Panc1 (cell line): Measurements from ENCODE around the gene ZNF362. TPM values are rescaled to one million over a fixed set of nuclear protein-coding genes. Genes with fewer than 3 reads are reported as not detected.

ENCODE experiments used
- ATAC-seq: fragments of 200-7000 bp; cut with Tn5 transposase; 2 replicates; pipeline ENCODE4 v1.9.1; 2020; ENCODE audit warnings: mild to moderate bottlenecking, moderate library complexity
- BruUV-seq: library from RNA; stranded (reverse); fragments of 400-500 nt; replicated peaks from 2 replicates; lab custom pipeline; 2021; lab: Mats Ljungman, UMichigan
- CTCF ChIA-PET: fragments of 300-600 bp; sonication (Branson Sonifier 250); formaldehyde crosslinking; loops from one replicate; lab custom pipeline; 2022; ENCODE audit warnings: antibody characterized with exemption; lab: Charles Lee
- POLR2A ChIA-PET: fragments of 300-600 bp; sonication (Branson Sonifier 250); formaldehyde crosslinking; loops from one replicate; lab custom pipeline; 2022; ENCODE audit warnings: antibody characterized with exemption; lab: Charles Lee
- DNase-seq: peaks from one replicate; pipeline ENCODE4 v3.0.0-alpha.2; 2010; ENCODE audit warnings: low read depth, low spot score
- H3K27ac ChIP-seq: 2 replicates; pipeline ENCODE4 v1.5.1; 2011; ENCODE audit warnings: mild to moderate bottlenecking, low read length, inconsistent platforms
- H3K27me3 ChIP-seq: fragments of 200-500 bp; sonication (Bioruptor generic); 2 replicates; pipeline ENCODE4 v1.6.0; 2014; ENCODE audit warnings: low read length, inconsistent platforms; ENCODE audit not compliant: control insufficient read depth, insufficient read depth
- H3K36me3 ChIP-seq: fragments of 200-500 bp; sonication (Bioruptor generic); 2 replicates; pipeline ENCODE4 v1.5.1; 2014; ENCODE audit warnings: inconsistent platforms, mild to moderate bottlenecking, low read length, moderate library complexity; ENCODE audit not compliant: control insufficient read depth, insufficient read depth
- H3K4me1 ChIP-seq: 2 replicates; pipeline ENCODE4 v1.5.1; 2011; ENCODE audit warnings: inconsistent platforms, mild to moderate bottlenecking, low read length, moderate library complexity; ENCODE audit not compliant: control insufficient read depth, insufficient read depth
- H3K4me3 ChIP-seq, 2 experiments: 2 replicates each; pipeline ENCODE4 v1.5.1; 2011 to 2012; ENCODE audit warnings: low read depth in 2 of 2, low read length in 2 of 2, mild to moderate bottlenecking in 2 of 2, inconsistent platforms in 1 of 2, moderate library complexity in 1 of 2
- H3K9me3 ChIP-seq: fragments of 200-500 bp; sonication (Bioruptor generic); 2 replicates; pipeline ENCODE4 v1.5.1; 2014; ENCODE audit warnings: low read depth, mild to moderate bottlenecking, inconsistent platforms, low read length, moderate library complexity; ENCODE audit not compliant: control insufficient read depth, insufficient read depth
- CTCF ChIP-seq: fragments of 450-650 bp; IDR thresholded peaks from 2 replicates; pipeline ENCODE4 v1.5.1; 2017; ENCODE audit warnings: mild to moderate bottlenecking
- POLR2AphosphoS5 ChIP-seq: IDR thresholded peaks from 2 replicates; pipeline ENCODE4 v1.6.1; 2012; ENCODE audit warnings: mild to moderate bottlenecking, low read depth, low read length, moderate library complexity
- REST ChIP-seq, 2 experiments: IDR thresholded peaks; 2 replicates each; pipeline ENCODE4 v1.6.1; 2011 to 2012; ENCODE audit warnings: low read depth in 2 of 2, control low read depth in 1 of 2, low read length in 1 of 2, mild to moderate bottlenecking in 1 of 2, moderate library complexity in 1 of 2; ENCODE audit not compliant: insufficient read depth in 1 of 2
- SIN3A ChIP-seq: IDR thresholded peaks from 2 replicates; pipeline ENCODE4 v1.6.1; 2012; ENCODE audit warnings: low read depth, mild to moderate bottlenecking, low read length, moderate library complexity, borderline replicate concordance; ENCODE audit not compliant: insufficient read depth
- TCF7L2 ChIP-seq: IDR thresholded peaks from 2 replicates; pipeline ENCODE4 v1.6.1; 2011; ENCODE audit warnings: mild to moderate bottlenecking, low read depth, low read length, inconsistent platforms
- in situ Hi-C: cut with HindIII; loops from 2 replicates; pipeline ENCODE4 v1.10.0; 2016; ENCODE audit warnings: low sequenced_read_pairs, low pct_unique_long_range_greater_than_20kb
- intact Hi-C: fragments of 100-400 bp; cut with micrococcal nuclease; formaldehyde crosslinking; loops from one replicate; pipeline ENCODE4 v1.10.0; 2022; ENCODE audit not compliant: unreplicated experiment
- total RNA-seq: library from RNA; stranded (reverse); gene quantifications from one replicate; pipeline ENCODE4 v1.2.1, GENCODE V29; 2021; ENCODE audit not compliant: unreplicated experiment

The ZNF362 gene
- total RNA-seq, 1 experiment from 2014 or later, result 17.5 TPM

GRCh38 chr1:33326785-33327184, 70.5 kb downstream of the ZNF362 start:
- POLR2A ChIA-PET, result no interaction called here

GRCh38 chr1:33327587-33328325, 71.5 kb downstream of the ZNF362 start:
- ChIA-PET CTCF (no interaction called here), POLR2A (no interaction called here)
- H3K4me3 ChIP-seq, result no peak overlapping the region
- no peaks in the 10 kb centered on the region for H3K9me3 ChIP-seq
- intact Hi-C loops, result no loop called here
- H3K36me3 ChIP-seq, result peaks cover 60% of the 10 kb centered on the region
- H3K4me1 ChIP-seq, result peaks cover 23% of the 10 kb centered on the region
- TF ChIP-seq REST (IDR thresholded peaks at IDR 0.05; ENCODE audit: insufficient read depth in 1 of 2, low read depth in 2 of 2, low read length in 1 of 2), result no peak
- no peak for TF ChIP-seq TCF7L2
- no peak for TF ChIP-seq SIN3A
- TF ChIP-seq POLR2AphosphoS5, result no peak
- TF ChIP-seq CTCF, result no peak
- ATAC-seq, result peak; percentile 19; the same call in 1 of the 2 replicates
- H3K27ac ChIP-seq, result no peak overlapping the region
- BruUV-seq, result no TSS peak
- in situ Hi-C loops, result no loop called here
- no peak for DNase-seq
- no peaks in the 10 kb centered on the region for H3K27me3 ChIP-seq

More at GRCh38 chr1:33326785-33327184, 70.5 kb downstream of the ZNF362 start:
- no peak overlapping the region for H3K4me3 ChIP-seq
- no peak for ATAC-seq
- peaks cover 57% of the 10 kb centered on the region for H3K36me3 ChIP-seq
- in situ Hi-C loops (no loop called here), intact Hi-C loops (no loop called here)
- no peak for DNase-seq
- H3K27ac ChIP-seq, result no peak overlapping the region
- CTCF ChIA-PET, result no interaction called here
- no peaks in the 10 kb centered on the region for H3K27me3 ChIP-seq
- H3K4me1 ChIP-seq, result peaks cover 14% of the 10 kb centered on the region
- H3K9me3 ChIP-seq, result no peaks in the 10 kb centered on the region
- TF ChIP-seq CTCF, result no peak
- TF ChIP-seq SIN3A, result no peak
- no peak for TF ChIP-seq REST (IDR thresholded peaks at IDR 0.05; ENCODE audit: insufficient read depth in 1 of 2, low read depth in 2 of 2, low read length in 1 of 2)
- no peak for TF ChIP-seq POLR2AphosphoS5
- no peak for TF ChIP-seq TCF7L2
- no TSS peak for BruUV-seq
